HCT116 (cell line): ENCODE measurements around the gene JAK3. TPM values are rescaled to one million over a fixed set of nuclear protein-coding genes. Genes with fewer than 3 reads are reported as not detected.
"Not testable (repeated sequence)": the region's sequence is repeated elsewhere in the genome, so short reads cannot be mapped to it uniquely, and the experiment has no call there.

ENCODE experiments used
- ATAC-seq: fragments of 200-7000 bp; cut with Tn5 transposase; 2 replicates; pipeline ENCODE4 v1.9.1; 2020; ENCODE audit warnings: mild to moderate bottlenecking, moderate library complexity
- BruUV-seq: library from RNA; stranded (reverse); fragments of 400-500 nt; replicated peaks from 2 replicates; lab custom pipeline; 2021; lab: Mats Ljungman, UMichigan
- CTCF ChIA-PET: fragments of 300-600 bp; sonication (Branson Sonifier 250); formaldehyde crosslinking; loops from one replicate; lab custom pipeline; 2021; ENCODE audit warnings: antibody characterized with exemption; lab: Charles Lee
- POLR2A ChIA-PET: fragments of 300-600, 350-600 bp; sonication (Branson Sonifier 250); formaldehyde crosslinking; loops from one replicate; lab custom pipeline; 2021; ENCODE audit warnings: antibody characterized with exemption; lab: Charles Lee
- RAD21 ChIA-PET, 2 experiments: fragments of 300-600 bp; sonication (Branson Sonifier 250); formaldehyde crosslinking; loops; one replicate each; lab custom pipeline; 2023; ENCODE audit warnings: low total read pairs in 2 of 2; ENCODE audit not compliant: uncharacterized antibody in 2 of 2, unreplicated experiment in 2 of 2, low non-redundant PET in 1 of 2; lab: Charles Lee
- DNase-seq: peaks from one replicate; pipeline ENCODE4 v3.0.0-alpha.2; 2010; ENCODE audit warnings: low read depth, low spot score
- H2AFZ ChIP-seq: fragments of 200-600 bp; shearing (Covaris generic), sonication (generic); 2 replicates; pipeline ENCODE4 v1.6.1; 2017; ENCODE audit warnings: low read depth, mixed run types, mixed read lengths, antibody characterized with exemption, low read length; ENCODE audit not compliant: poor library complexity, severe bottlenecking
- H3K27ac ChIP-seq: 2 replicates; pipeline ENCODE4 v1.5.1; 2012; ENCODE audit warnings: low read depth, low read length
- H3K27me3 ChIP-seq: fragments of 200-600 bp; sonication (generic); 2 replicates; pipeline ENCODE4 v1.6.1; 2016; ENCODE audit warnings: mixed run types, low read length, mixed read lengths; ENCODE audit not compliant: insufficient read depth
- H3K36me3 ChIP-seq, 2 experiments: fragments of 200-500 bp in 1 of 2; fragments of 200-600 bp in 1 of 2; sonication (Bioruptor generic) in 1 of 2; sonication (generic) in 1 of 2; 2 replicates each; pipeline versions ENCODE4 v1.5.1 to v1.6.1; 2014 to 2016; ENCODE audit warnings: low read length in 2 of 2, inconsistent platforms in 1 of 2, mixed read lengths in 1 of 2, mixed run types in 1 of 2; ENCODE audit not compliant: insufficient read depth in 2 of 2, control insufficient read depth in 1 of 2
- H3K4me1 ChIP-seq, 2 experiments: fragments of 200-600 bp in 1 of 2; sonication (generic) in 1 of 2; 2 replicates each; pipeline versions ENCODE4 v1.5.1 to v1.6.1; 2012 to 2017; ENCODE audit warnings: low read length in 2 of 2, inconsistent platforms in 1 of 2, mild to moderate bottlenecking in 1 of 2, mixed read lengths in 1 of 2, mixed run types in 1 of 2, moderate library complexity in 1 of 2; ENCODE audit not compliant: insufficient read depth in 2 of 2, control insufficient read depth in 1 of 2
- H3K4me2 ChIP-seq: fragments of 200-600 bp; sonication (generic); 2 replicates; pipeline ENCODE4 v1.6.1; 2017; ENCODE audit warnings: mixed run types, low read length, mixed read lengths
- H3K4me3 ChIP-seq, 2 experiments: fragments of 200-600 bp in 1 of 2; sonication (generic) in 1 of 2; replicated peaks in 1 of 2; 2 replicates each; pipeline ENCODE4 v1.5.1; 2011 to 2016; ENCODE audit warnings: low read length in 2 of 2, control low read depth in 1 of 2, low read depth in 1 of 2, mild to moderate bottlenecking in 1 of 2, mixed read lengths in 1 of 2, mixed run types in 1 of 2
- H3K79me2 ChIP-seq: fragments of 200-600 bp; sonication (generic); 2 replicates; pipeline ENCODE4 v1.6.1; 2017; ENCODE audit warnings: mild to moderate bottlenecking, mixed run types, low read length, moderate library complexity, mixed read lengths; ENCODE audit not compliant: insufficient read depth
- H3K9ac ChIP-seq: fragments of 200-600 bp; sonication (generic); 2 replicates; pipeline ENCODE4 v1.6.1; 2016; ENCODE audit warnings: low read length, mixed read lengths
- H3K9me2 ChIP-seq: fragments of 200-600 bp; sonication (generic), shearing (Covaris generic); 2 replicates; pipeline ENCODE4 v1.6.1; 2017; ENCODE audit warnings: mixed run types, mild to moderate bottlenecking, moderate library complexity; ENCODE audit not compliant: insufficient read depth
- H3K9me3 ChIP-seq, 2 experiments: fragments of 200-500 bp in 1 of 2; fragments of 200-600 bp in 1 of 2; sonication (Bioruptor generic) in 1 of 2; sonication (generic) in 1 of 2; 2 replicates each; pipeline ENCODE4 v1.6.1; 2014 to 2017; ENCODE audit warnings: low read length in 2 of 2, mixed read lengths in 2 of 2, inconsistent platforms in 1 of 2, low read depth in 1 of 2, mild to moderate bottlenecking in 1 of 2, mixed run types in 1 of 2, moderate library complexity in 1 of 2; ENCODE audit not compliant: control insufficient read depth in 1 of 2, insufficient read depth in 1 of 2
- H4K20me1 ChIP-seq: fragments of 200-600 bp; sonication (generic), shearing (Covaris generic); 2 replicates; pipeline ENCODE4 v1.6.1; 2017; ENCODE audit warnings: mixed run types, mild to moderate bottlenecking, moderate library complexity; ENCODE audit not compliant: insufficient read depth
- CBX3 ChIP-seq: IDR thresholded peaks from 2 replicates; pipeline ENCODE4 v1.6.1; 2012; ENCODE audit warnings: low read depth
- EGR1 ChIP-seq: IDR thresholded peaks from 2 replicates; pipeline ENCODE4 v1.6.1; 2012; ENCODE audit warnings: low read depth
- EZH2phosphoT487 ChIP-seq: fragments of 200-600 bp; IDR thresholded peaks from 2 replicates; pipeline ENCODE4 v1.6.1; 2018; ENCODE audit warnings: antibody characterized with exemption, borderline replicate concordance
- JUND ChIP-seq: IDR thresholded peaks from 2 replicates; pipeline ENCODE4 v1.6.1; 2012
- POLR2AphosphoS5 ChIP-seq: IDR thresholded peaks from 2 replicates; pipeline ENCODE4 v1.6.1; 2011; ENCODE audit warnings: mild to moderate bottlenecking, low read depth, low read length, moderate library complexity
- SP1 ChIP-seq: IDR thresholded peaks from 2 replicates; pipeline ENCODE4 v1.6.1; 2012; ENCODE audit warnings: low read depth
- intact Hi-C: fragments of 100-400 bp; cut with micrococcal nuclease; formaldehyde crosslinking; loops from 2 replicates; pipeline ENCODE4 v1.10.0; 2022
- total RNA-seq: library from RNA; stranded (reverse); gene quantifications from one replicate; pipeline ENCODE4 v1.2.1, GENCODE V29; 2021; ENCODE audit not compliant: unreplicated experiment
- TF ChIP-seq, protein P1 (sequence below), 3 experiments: fragments of 200-600 bp in 1 of 3; sonication (generic) in 1 of 3; IDR thresholded peaks in 2 of 3; conservative IDR thresholded peaks in 1 of 3; 2 replicates each; pipeline ENCODE4 v1.5.1; 2012 to 2017; ENCODE audit warnings: low read depth in 2 of 3, low read length in 2 of 3, antibody characterized with exemption in 1 of 3, borderline replicate concordance in 1 of 3, control low read depth in 1 of 3, mild to moderate bottlenecking in 1 of 3, mixed read lengths in 1 of 3, mixed run types in 1 of 3, moderate library complexity in 1 of 3; ENCODE audit not compliant: insufficient read depth in 1 of 3
- TF ChIP-seq, protein P2 (sequence below): IDR thresholded peaks from 2 replicates; pipeline ENCODE4 v1.6.1; 2012; ENCODE audit warnings: low read depth

JAK3 gene
- total RNA-seq, 1 experiment from 2014 or later: 5.7 TPM

DNA sequence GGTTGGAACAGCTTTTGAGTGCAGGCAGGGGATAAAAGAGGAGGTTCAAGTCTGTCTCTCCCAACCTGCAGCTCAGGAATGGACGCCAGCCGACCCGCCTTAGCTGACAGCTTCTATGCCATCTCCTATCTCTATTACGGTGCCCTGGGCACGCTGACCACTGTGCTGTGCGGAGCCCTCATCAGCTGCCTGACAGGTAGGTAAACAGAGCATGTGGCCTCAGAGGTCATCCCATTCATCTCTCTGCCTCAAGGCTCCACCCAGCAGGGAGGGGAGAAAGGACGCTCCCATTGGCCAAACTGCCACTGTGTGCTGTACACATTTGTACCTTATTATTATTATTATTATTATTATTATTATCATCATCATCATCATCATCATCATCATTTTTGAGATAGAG, 40.5 kb upstream of the JAK3 start:
- TF ChIP-seq, protein P1, sequence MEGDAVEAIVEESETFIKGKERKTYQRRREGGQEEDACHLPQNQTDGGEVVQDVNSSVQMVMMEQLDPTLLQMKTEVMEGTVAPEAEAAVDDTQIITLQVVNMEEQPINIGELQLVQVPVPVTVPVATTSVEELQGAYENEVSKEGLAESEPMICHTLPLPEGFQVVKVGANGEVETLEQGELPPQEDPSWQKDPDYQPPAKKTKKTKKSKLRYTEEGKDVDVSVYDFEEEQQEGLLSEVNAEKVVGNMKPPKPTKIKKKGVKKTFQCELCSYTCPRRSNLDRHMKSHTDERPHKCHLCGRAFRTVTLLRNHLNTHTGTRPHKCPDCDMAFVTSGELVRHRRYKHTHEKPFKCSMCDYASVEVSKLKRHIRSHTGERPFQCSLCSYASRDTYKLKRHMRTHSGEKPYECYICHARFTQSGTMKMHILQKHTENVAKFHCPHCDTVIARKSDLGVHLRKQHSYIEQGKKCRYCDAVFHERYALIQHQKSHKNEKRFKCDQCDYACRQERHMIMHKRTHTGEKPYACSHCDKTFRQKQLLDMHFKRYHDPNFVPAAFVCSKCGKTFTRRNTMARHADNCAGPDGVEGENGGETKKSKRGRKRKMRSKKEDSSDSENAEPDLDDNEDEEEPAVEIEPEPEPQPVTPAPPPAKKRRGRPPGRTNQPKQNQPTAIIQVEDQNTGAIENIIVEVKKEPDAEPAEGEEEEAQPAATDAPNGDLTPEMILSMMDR (IDR thresholded peaks at IDR 0.05 in 2 of 3, conservative IDR thresholded peaks at IDR 0.05 in 1 of 3; ENCODE audit: borderline replicate concordance in 1 of 3, insufficient read depth in 1 of 3, low read depth in 2 of 3, low read length in 2 of 3): no peak
- TF ChIP-seq POLR2AphosphoS5: no peak
- TF ChIP-seq SP1: no peak
- TF ChIP-seq EZH2phosphoT487: no peak
- TF ChIP-seq, protein P2, sequence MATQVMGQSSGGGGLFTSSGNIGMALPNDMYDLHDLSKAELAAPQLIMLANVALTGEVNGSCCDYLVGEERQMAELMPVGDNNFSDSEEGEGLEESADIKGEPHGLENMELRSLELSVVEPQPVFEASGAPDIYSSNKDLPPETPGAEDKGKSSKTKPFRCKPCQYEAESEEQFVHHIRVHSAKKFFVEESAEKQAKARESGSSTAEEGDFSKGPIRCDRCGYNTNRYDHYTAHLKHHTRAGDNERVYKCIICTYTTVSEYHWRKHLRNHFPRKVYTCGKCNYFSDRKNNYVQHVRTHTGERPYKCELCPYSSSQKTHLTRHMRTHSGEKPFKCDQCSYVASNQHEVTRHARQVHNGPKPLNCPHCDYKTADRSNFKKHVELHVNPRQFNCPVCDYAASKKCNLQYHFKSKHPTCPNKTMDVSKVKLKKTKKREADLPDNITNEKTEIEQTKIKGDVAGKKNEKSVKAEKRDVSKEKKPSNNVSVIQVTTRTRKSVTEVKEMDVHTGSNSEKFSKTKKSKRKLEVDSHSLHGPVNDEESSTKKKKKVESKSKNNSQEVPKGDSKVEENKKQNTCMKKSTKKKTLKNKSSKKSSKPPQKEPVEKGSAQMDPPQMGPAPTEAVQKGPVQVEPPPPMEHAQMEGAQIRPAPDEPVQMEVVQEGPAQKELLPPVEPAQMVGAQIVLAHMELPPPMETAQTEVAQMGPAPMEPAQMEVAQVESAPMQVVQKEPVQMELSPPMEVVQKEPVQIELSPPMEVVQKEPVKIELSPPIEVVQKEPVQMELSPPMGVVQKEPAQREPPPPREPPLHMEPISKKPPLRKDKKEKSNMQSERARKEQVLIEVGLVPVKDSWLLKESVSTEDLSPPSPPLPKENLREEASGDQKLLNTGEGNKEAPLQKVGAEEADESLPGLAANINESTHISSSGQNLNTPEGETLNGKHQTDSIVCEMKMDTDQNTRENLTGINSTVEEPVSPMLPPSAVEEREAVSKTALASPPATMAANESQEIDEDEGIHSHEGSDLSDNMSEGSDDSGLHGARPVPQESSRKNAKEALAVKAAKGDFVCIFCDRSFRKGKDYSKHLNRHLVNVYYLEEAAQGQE: no peak
- no peak for TF ChIP-seq EGR1
- TF ChIP-seq JUND: no peak
- no peak for TF ChIP-seq CBX3
- TF ChIP-seq, all 23 proteins: peak for 0
- RAD21 ChIA-PET: no interaction called here
- Histone ChIP-seq H3K27ac (no peak overlapping the region), H3K79me2 (no peaks in the 10 kb centered on the region), H3K9me3 (no peaks in the 10 kb centered on the region), H4K20me1 (no peaks in the 10 kb centered on the region), H3K4me3 (no peak overlapping the region), H3K9ac (no peak overlapping the region), H3K9me2 (no peaks in the 10 kb centered on the region), H3K4me2 (no peak overlapping the region), H3K27me3 (peaks cover 9% of the 10 kb centered on the region; the same call in 1 of the 2 replicates), H3K4me1 (peaks cover 0 to 7% of the 10 kb centered on the region in 2 experiments; a peak in 1 of 4 replicates), H2AFZ (no peak overlapping the region), H3K36me3 (no peaks in the 10 kb centered on the region)
- DNase-seq (no peak), ATAC-seq (no peak)
- POLR2A ChIA-PET: no interaction called here
- intact Hi-C loops: no loop called here
- CTCF ChIA-PET: no interaction called here
- BruUV-seq: no TSS peak

GRCh38 chr19:17887221-17887620, 39.4 kb upstream of the JAK3 start:
- not testable (repeated sequence) for H3K9me3 ChIP-seq

More at GRCh38 chr19:17887221-17887620, 39.4 kb upstream of the JAK3 start:
- H3K4me2 ChIP-seq, BruUV-seq, H3K4me3 ChIP-seq, H3K9me2 ChIP-seq, H4K20me1 ChIP-seq, intact Hi-C loops, H3K27me3 ChIP-seq, H3K4me1 ChIP-seq, H3K27ac ChIP-seq, ATAC-seq, DNase-seq, RAD21 ChIA-PET, H3K9ac ChIP-seq, H3K79me2 ChIP-seq, H3K36me3 ChIP-seq, H2AFZ ChIP-seq, POLR2A ChIA-PET: not testable (repeated sequence)
- CTCF ChIA-PET: interaction anchor here (0.6 kb wide), 1 partner anchor 46 kb away, joined by 3 read pairs; the partner anchor contains the start of gene CCDC124
